DOHH2 (cell line): ENCODE measurements around the gene MAX.

ENCODE experiments used
- H3F3A ChIP-seq: fragments of 200-600 bp; sonication (generic), shearing (Covaris generic); 2 replicates; pipeline ENCODE4 v1.6.0; 2016; ENCODE audit warnings: antibody characterized with exemption, mild to moderate bottlenecking; ENCODE audit not compliant: control insufficient read depth, insufficient read depth
- H3K27ac ChIP-seq: fragments of 200-600 bp; sonication (generic); 2 replicates; pipeline ENCODE4 v1.5.1; 2014; ENCODE audit warnings: low read depth, mild to moderate bottlenecking, low read length, moderate library complexity
- H3K27me3 ChIP-seq: fragments of 200-600 bp; sonication (generic); 2 replicates; pipeline ENCODE4 v1.6.1; 2014; ENCODE audit warnings: mild to moderate bottlenecking, low read length, mixed read lengths; ENCODE audit not compliant: control insufficient read depth
- H3K36me3 ChIP-seq: fragments of 200-600 bp; sonication (generic); 2 replicates; pipeline ENCODE4 v1.6.1; 2014; ENCODE audit warnings: mild to moderate bottlenecking, low read length, moderate library complexity, mixed read lengths; ENCODE audit not compliant: control insufficient read depth
- H3K4me1 ChIP-seq: fragments of 200-600 bp; sonication (generic); 2 replicates; pipeline ENCODE4 v1.6.1; 2014; ENCODE audit warnings: mild to moderate bottlenecking, low read length, mixed read lengths; ENCODE audit not compliant: control insufficient read depth
- H3K4me2 ChIP-seq: fragments of 200-600 bp; sonication (generic); 2 replicates; pipeline ENCODE4 v1.6.0; 2014; ENCODE audit warnings: mild to moderate bottlenecking, low read length, moderate library complexity
- H3K4me3 ChIP-seq: fragments of 200-600 bp; sonication (generic); 2 replicates; pipeline ENCODE4 v1.5.1; 2014; ENCODE audit warnings: mild to moderate bottlenecking, low read length, mixed read lengths
- H3K79me2 ChIP-seq: fragments of 200-600 bp; sonication (generic); 2 replicates; pipeline ENCODE4 v1.6.1; 2014; ENCODE audit warnings: mild to moderate bottlenecking, low read length, mixed read lengths; ENCODE audit not compliant: control insufficient read depth
- H3K9me2 ChIP-seq: fragments of 200-600 bp; sonication (generic); replicated peaks from 2 replicates; pipeline ENCODE4 v1.6.1; 2014; ENCODE audit warnings: mild to moderate bottlenecking, low read length, mixed read lengths; ENCODE audit not compliant: control insufficient read depth
- H3K9me3 ChIP-seq: fragments of 200-600 bp; sonication (generic); 2 replicates; pipeline ENCODE4 v1.6.1; 2014; ENCODE audit warnings: antibody characterized with exemption, low read length, mixed read lengths; ENCODE audit not compliant: control insufficient read depth, insufficient read depth
- H4K20me1 ChIP-seq: fragments of 200-600 bp; sonication (generic); 2 replicates; pipeline ENCODE4 v1.6.0; 2014; ENCODE audit warnings: low read depth, mild to moderate bottlenecking, antibody characterized with exemption, low read length, moderate library complexity; ENCODE audit not compliant: control insufficient read depth, insufficient read depth
- CTCF ChIP-seq: fragments of 200-600 bp; sonication (generic); IDR thresholded peaks from one replicate; pipeline ENCODE4 v1.5.1; 2014; ENCODE audit warnings: antibody characterized with exemption, mild to moderate bottlenecking, low read depth, low read length; ENCODE audit not compliant: poor library complexity, severe bottlenecking
- EZH2phosphoT487 ChIP-seq: fragments of 200-600 bp; sonication (generic); IDR thresholded peaks from 2 replicates; pipeline ENCODE4 v1.6.1; 2017; ENCODE audit warnings: borderline replicate concordance, mild to moderate bottlenecking, antibody characterized with exemption, low read length, moderate library complexity, mixed read lengths

Gene MAX

GRCh38 chr14:65128096-65128495 is 25.8 kb upstream of the MAX start:
- no peak overlapping the region for H3K4me2 ChIP-seq
- no peaks in the 10 kb centered on the region for H3K4me1 ChIP-seq
- H3K9me2 ChIP-seq, result no peaks in the 10 kb centered on the region

GRCh38 chr14:65117769-65118745 is 15.7 kb upstream of the MAX start:
- no peak overlapping the region for H3K4me3 ChIP-seq
- no peak overlapping the region for H3K4me2 ChIP-seq
- no peaks in the 10 kb centered on the region for H3K36me3 ChIP-seq
- no peaks in the 10 kb centered on the region for H3K79me2 ChIP-seq
- H3K9me3 ChIP-seq, result no peaks in the 10 kb centered on the region
- no peaks in the 10 kb centered on the region for H3K9me2 ChIP-seq
- TF ChIP-seq EZH2phosphoT487, result no peak
- TF ChIP-seq CTCF, result no peak
- H3K27ac ChIP-seq, result no peak overlapping the region
- H3K4me1 ChIP-seq, result peaks cover 3% of the 10 kb centered on the region; the same call in 1 of the 2 replicates
- H3K27me3 ChIP-seq, result 0 out of 2 replicates have a peak, but pooled peaks cover 2% of the 10 kb centered on the region
- H3F3A ChIP-seq, result no peaks in the 10 kb centered on the region
- no peaks in the 10 kb centered on the region for H4K20me1 ChIP-seq

More at GRCh38 chr14:65128096-65128495, 25.8 kb upstream of the MAX start:
- no peak overlapping the region for H3K27ac ChIP-seq
- no peak overlapping the region for H3K4me3 ChIP-seq
- TF ChIP-seq EZH2phosphoT487, result no peak
- TF ChIP-seq CTCF, result no peak
- no peaks in the 10 kb centered on the region for H4K20me1 ChIP-seq
- H3K79me2 ChIP-seq, result no peaks in the 10 kb centered on the region
- no peaks in the 10 kb centered on the region for H3K36me3 ChIP-seq
- no peaks in the 10 kb centered on the region for H3K27me3 ChIP-seq
- H3F3A ChIP-seq, result no peaks in the 10 kb centered on the region
- H3K9me3 ChIP-seq, result no peaks in the 10 kb centered on the region

GRCh38 chr14:65115615-65116014 is 13.3 kb upstream of the MAX start:
- H3K36me3 ChIP-seq, result no peaks in the 10 kb centered on the region

More at GRCh38 chr14:65115615-65116014, 13.3 kb upstream of the MAX start:
- Histone ChIP-seq H3K79me2 (no peaks in the 10 kb centered on the region), H3K27ac (no peak overlapping the region), H3K27me3 (0 out of 2 replicates have a peak, but pooled peaks cover 2% of the 10 kb centered on the region), H3F3A (no peaks in the 10 kb centered on the region), H4K20me1 (no peaks in the 10 kb centered on the region), H3K9me3 (no peaks in the 10 kb centered on the region), H3K4me2 (no peak overlapping the region), H3K4me1 (peaks cover 3% of the 10 kb centered on the region; the same call in 1 of the 2 replicates), H3K9me2 (no peaks in the 10 kb centered on the region), H3K4me3 (no peak overlapping the region)
- TF ChIP-seq CTCF (no peak), EZH2phosphoT487 (no peak)
